CD14-positive monocyte (primary cell): ENCODE measurements around the gene RIMS3. TPM values are rescaled to one million over a fixed set of nuclear protein-coding genes. Genes with fewer than 3 reads are reported as not detected.

ENCODE experiments used
- DNase-seq, 3 donors: peaks; one replicate each; pipeline ENCODE4 v3.0.0-alpha.2; 2011 to 2022
- H2AFZ ChIP-seq: 2 replicates; pipeline ENCODE4 v1.6.0; 2012; ENCODE audit warnings: mild to moderate bottlenecking, low read depth, low read length, inconsistent platforms; ENCODE audit not compliant: insufficient read depth, poor library complexity, severe bottlenecking
- H3K27ac ChIP-seq, 2 donors: 1 replicate in 1 of 2; 2 replicates in 1 of 2; pipeline ENCODE4 v1.5.1; 2012 to 2013; ENCODE audit warnings: low read length in 2 of 2, control low read depth in 1 of 2, inconsistent platforms in 1 of 2, low read depth in 1 of 2, mild to moderate bottlenecking in 1 of 2
- H3K27me3 ChIP-seq, 2 donors: one replicate each; pipeline versions ENCODE4 v1.6.0 to v1.6.1; 2011 to 2013; ENCODE audit warnings: low read length in 2 of 2; ENCODE audit not compliant: control insufficient read depth in 2 of 2, insufficient read depth in 2 of 2
- H3K36me3 ChIP-seq, 2 donors: replicated peaks in 1 of 2; 1 replicate in 1 of 2; 2 replicates in 1 of 2; pipeline versions ENCODE4 v1.5.1 to v1.6.1; 2012 to 2013; ENCODE audit warnings: low read length in 2 of 2, control low read depth in 1 of 2, inconsistent platforms in 1 of 2, mild to moderate bottlenecking in 1 of 2; ENCODE audit not compliant: insufficient read depth in 2 of 2, control insufficient read depth in 1 of 2
- H3K4me1 ChIP-seq, 2 donors: 1 replicate in 1 of 2; 2 replicates in 1 of 2; pipeline versions ENCODE4 v1.5.1 to v1.6.1; 2012 to 2013; ENCODE audit warnings: low read length in 2 of 2, control low read depth in 1 of 2, inconsistent platforms in 1 of 2, mild to moderate bottlenecking in 1 of 2, moderate library complexity in 1 of 2; ENCODE audit not compliant: insufficient read depth in 2 of 2, control insufficient read depth in 1 of 2
- H3K4me2 ChIP-seq: replicated peaks from 2 replicates; pipeline ENCODE3; 2012; ENCODE audit warnings: low read length, moderate library complexity, mild to moderate bottlenecking; ENCODE audit not compliant: poor library complexity, severe bottlenecking; ENCODE audit errors: extremely low read depth
- H3K4me3 ChIP-seq, 3 experiments: fragments of 200-600 bp in 1 of 3; sonication (generic) in 1 of 3; replicated peaks in 1 of 3; 1 replicate in 2 of 3; 2 replicates in 1 of 3; pipeline ENCODE4 v1.5.1; 2011 to 2013; ENCODE audit warnings: low read length in 3 of 3, mild to moderate bottlenecking in 3 of 3, control low read depth in 2 of 3, low read depth in 2 of 3, inconsistent platforms in 1 of 3, moderate library complexity in 1 of 3
- H3K79me2 ChIP-seq: 2 replicates; pipeline ENCODE4 v1.6.0; 2012; ENCODE audit warnings: mild to moderate bottlenecking, control low read depth, inconsistent platforms, low read length, moderate library complexity; ENCODE audit not compliant: insufficient read depth
- H3K9ac ChIP-seq: 2 replicates; pipeline ENCODE4 v1.6.0; 2017; ENCODE audit warnings: low read length, mild to moderate bottlenecking; ENCODE audit not compliant: insufficient read depth, poor library complexity, severe bottlenecking
- H3K9me3 ChIP-seq, 2 donors: replicated peaks in 1 of 2; 1 replicate in 1 of 2; 2 replicates in 1 of 2; pipeline versions ENCODE4 v1.5.1 to v1.6.1; 2012 to 2013; ENCODE audit warnings: low read length in 2 of 2, control low read depth in 1 of 2; ENCODE audit not compliant: control insufficient read depth in 1 of 2, insufficient read depth in 1 of 2
- H4K20me1 ChIP-seq: 2 replicates; pipeline ENCODE4 v1.6.0; 2012; ENCODE audit warnings: mild to moderate bottlenecking, low read length, control low read depth, moderate library complexity; ENCODE audit not compliant: insufficient read depth
- H3K27ac Mint-ChIP-seq, 7 donors: one replicate each; pipeline ENCODE4 v1.8.0; 2020; ENCODE audit warnings: mild to moderate bottlenecking in 7 of 7, mixed read lengths in 7 of 7, moderate library complexity in 6 of 7, inconsistent platforms in 2 of 7
- H3K27me3 Mint-ChIP-seq, 3 donors: one replicate each; pipeline ENCODE4 v1.8.0; 2021 to 2022; ENCODE audit warnings: low read depth in 3 of 3, mild to moderate bottlenecking in 3 of 3, mixed read lengths in 3 of 3, moderate library complexity in 3 of 3, inconsistent platforms in 1 of 3
- H3K36me3 Mint-ChIP-seq, 2 donors: one replicate each; pipeline ENCODE4 v1.8.0; 2020; ENCODE audit warnings: mixed read lengths in 2 of 2, inconsistent platforms in 1 of 2, mild to moderate bottlenecking in 1 of 2
- H3K4me1 Mint-ChIP-seq: one replicate; pipeline ENCODE4 v1.8.0; 2020; ENCODE audit warnings: mild to moderate bottlenecking, mixed read lengths
- H3K4me3 Mint-ChIP-seq, 2 donors: one replicate each; pipeline ENCODE4 v1.8.0; 2020; ENCODE audit warnings: mild to moderate bottlenecking in 2 of 2, mixed read lengths in 2 of 2, moderate library complexity in 1 of 2
- H3K9me3 Mint-ChIP-seq, 7 donors: one replicate each; pipeline ENCODE4 v1.8.0; 2020 to 2022; ENCODE audit warnings: mixed read lengths in 7 of 7, mild to moderate bottlenecking in 6 of 7, moderate library complexity in 6 of 7, inconsistent platforms in 2 of 7
- WGBS: methylation state at CpG from one replicate; pipeline ENCODE4 v1.1.5; 2013; ENCODE audit warnings: missing lambda C conversion rate; ENCODE audit not compliant: insufficient coverage; 5-methylcytosine and 5-hydroxymethylcytosine counted together
- intact Hi-C, 2 donors: fragments of 100-400 bp; cut with micrococcal nuclease; formaldehyde crosslinking; loops; one replicate each; pipeline versions ENCODE4 v1.15.0 to v1.15.1; 2023
- polyA plus RNA-seq, 3 donors: library from polyadenylated mRNA; depleted of rRNA in 1 of 3; unstranded in 2 of 3; stranded (reverse) in 1 of 3; fragments of 300-500 nt in 2 of 3; fragments of >200 nt in 1 of 3; fragmentation: Illumina TruSeq in 2 of 3; gene quantifications; 1 replicate in 2 of 3; 2 replicates in 1 of 3; pipeline ENCODE4 v1.2.3, GENCODE V29; 2012 to 2021
- TF ChIP-seq, protein P1 (sequence below): fragments of 200-600 bp; IDR thresholded peaks from one replicate; pipeline ENCODE4 v1.8.0; 2022; ENCODE audit warnings: antibody characterized with exemption, mild to moderate bottlenecking

The RIMS3 gene
- polyA plus RNA-seq, 3 donors: 0.15 to 1.0 (median 0.26) TPM

GRCh38 chr1:40711465-40712404 is 46.3 kb upstream of the RIMS3 start:
- no CpG with 5 or more reads among the region's 3 CpGs for WGBS
- Histone ChIP-seq H3K27me3 (no peaks in the 10 kb centered on the region), H3K4me3 (no peak overlapping the region), H4K20me1 (peaks cover 40% of the 10 kb centered on the region), H3K4me1 (peaks cover 56 to 60% of the 10 kb centered on the region in 2 donors), H3K79me2 (peaks cover 98% of the 10 kb centered on the region), H3K36me3 (no peaks in the 10 kb centered on the region), H3K9me3 (no peaks in the 10 kb centered on the region), H2AFZ (no peak overlapping the region), H3K9ac (no peak overlapping the region), H3K27ac (peak overlapping the region; percentile 16 to 56), H3K4me2 (no peak overlapping the region)
- DNase-seq: no peak
- Mint-ChIP-seq H3K27me3 (no peaks in the 10 kb centered on the region), H3K27ac (peak overlapping the region; percentile 79 to 94 (median 87)), H3K4me1 (peaks cover 66% of the 10 kb centered on the region), H3K9me3 (no peaks in the 10 kb centered on the region), H3K36me3 (peaks cover 12 to 19% of the 10 kb centered on the region in 2 donors), H3K4me3 (no peak overlapping the region)
- TF ChIP-seq, protein P1, sequence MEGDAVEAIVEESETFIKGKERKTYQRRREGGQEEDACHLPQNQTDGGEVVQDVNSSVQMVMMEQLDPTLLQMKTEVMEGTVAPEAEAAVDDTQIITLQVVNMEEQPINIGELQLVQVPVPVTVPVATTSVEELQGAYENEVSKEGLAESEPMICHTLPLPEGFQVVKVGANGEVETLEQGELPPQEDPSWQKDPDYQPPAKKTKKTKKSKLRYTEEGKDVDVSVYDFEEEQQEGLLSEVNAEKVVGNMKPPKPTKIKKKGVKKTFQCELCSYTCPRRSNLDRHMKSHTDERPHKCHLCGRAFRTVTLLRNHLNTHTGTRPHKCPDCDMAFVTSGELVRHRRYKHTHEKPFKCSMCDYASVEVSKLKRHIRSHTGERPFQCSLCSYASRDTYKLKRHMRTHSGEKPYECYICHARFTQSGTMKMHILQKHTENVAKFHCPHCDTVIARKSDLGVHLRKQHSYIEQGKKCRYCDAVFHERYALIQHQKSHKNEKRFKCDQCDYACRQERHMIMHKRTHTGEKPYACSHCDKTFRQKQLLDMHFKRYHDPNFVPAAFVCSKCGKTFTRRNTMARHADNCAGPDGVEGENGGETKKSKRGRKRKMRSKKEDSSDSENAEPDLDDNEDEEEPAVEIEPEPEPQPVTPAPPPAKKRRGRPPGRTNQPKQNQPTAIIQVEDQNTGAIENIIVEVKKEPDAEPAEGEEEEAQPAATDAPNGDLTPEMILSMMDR: no peak
- intact Hi-C loops: no loop called here

GRCh38 chr1:40710581-40711315 is 45.3 kb upstream of the RIMS3 start:
- no peaks in the 10 kb centered on the region for H3K9me3 ChIP-seq

More at GRCh38 chr1:40710581-40711315, 45.3 kb upstream of the RIMS3 start:
- Mint-ChIP-seq H3K27ac (peak overlapping the region in 6 of 7 donors; percentile 79 to 93 (median 86)), H3K9me3 (no peaks in the 10 kb centered on the region), H3K27me3 (no peaks in the 10 kb centered on the region), H3K36me3 (peaks cover 10 to 17% of the 10 kb centered on the region in 2 donors), H3K4me1 (peaks cover 57% of the 10 kb centered on the region), H3K4me3 (no peak overlapping the region)
- DNase-seq: no peak
- intact Hi-C loops: no loop called here
- Histone ChIP-seq H3K36me3 (no peaks in the 10 kb centered on the region), H4K20me1 (peaks cover 49% of the 10 kb centered on the region), H3K4me2 (no peak overlapping the region), H3K79me2 (peaks cover 98% of the 10 kb centered on the region), H2AFZ (no peak overlapping the region), H3K9ac (no peak overlapping the region), H3K27me3 (no peaks in the 10 kb centered on the region), H3K4me1 (peaks cover 56 to 60% of the 10 kb centered on the region in 2 donors), H3K4me3 (no peak overlapping the region), H3K27ac (peak overlapping the region in 1 of 2 donors; percentile 56)
- 87% methylated on average over 3 of the region's 7 CpGs for WGBS
- TF ChIP-seq, protein P1: no peak
